ENCODE data around the gene WBP2NL.

DNA sequence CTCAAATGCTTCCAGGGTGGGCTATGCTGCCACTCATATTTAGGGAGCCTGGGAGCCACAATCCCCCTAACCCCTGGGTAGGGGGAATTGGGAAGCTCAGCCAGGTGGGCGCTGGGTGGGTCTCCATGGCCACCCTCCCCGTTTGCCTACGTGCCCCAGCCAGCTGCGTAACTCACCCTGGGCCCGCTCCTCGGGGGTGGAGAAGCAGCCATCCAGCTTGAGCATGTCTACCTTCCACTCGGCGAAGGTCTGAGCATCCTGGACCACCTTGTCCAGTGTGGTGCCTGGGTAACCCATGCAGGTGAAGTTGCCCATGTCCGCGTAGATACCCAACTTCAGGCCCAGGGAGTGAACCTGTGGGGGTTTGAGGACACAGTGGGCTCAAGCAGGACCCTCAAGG is 68.3 kb downstream of the WBP2NL start:
- TF ChIP-seq, protein P1, sequence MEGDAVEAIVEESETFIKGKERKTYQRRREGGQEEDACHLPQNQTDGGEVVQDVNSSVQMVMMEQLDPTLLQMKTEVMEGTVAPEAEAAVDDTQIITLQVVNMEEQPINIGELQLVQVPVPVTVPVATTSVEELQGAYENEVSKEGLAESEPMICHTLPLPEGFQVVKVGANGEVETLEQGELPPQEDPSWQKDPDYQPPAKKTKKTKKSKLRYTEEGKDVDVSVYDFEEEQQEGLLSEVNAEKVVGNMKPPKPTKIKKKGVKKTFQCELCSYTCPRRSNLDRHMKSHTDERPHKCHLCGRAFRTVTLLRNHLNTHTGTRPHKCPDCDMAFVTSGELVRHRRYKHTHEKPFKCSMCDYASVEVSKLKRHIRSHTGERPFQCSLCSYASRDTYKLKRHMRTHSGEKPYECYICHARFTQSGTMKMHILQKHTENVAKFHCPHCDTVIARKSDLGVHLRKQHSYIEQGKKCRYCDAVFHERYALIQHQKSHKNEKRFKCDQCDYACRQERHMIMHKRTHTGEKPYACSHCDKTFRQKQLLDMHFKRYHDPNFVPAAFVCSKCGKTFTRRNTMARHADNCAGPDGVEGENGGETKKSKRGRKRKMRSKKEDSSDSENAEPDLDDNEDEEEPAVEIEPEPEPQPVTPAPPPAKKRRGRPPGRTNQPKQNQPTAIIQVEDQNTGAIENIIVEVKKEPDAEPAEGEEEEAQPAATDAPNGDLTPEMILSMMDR (conservative IDR thresholded peaks at IDR 0.05), result no peak
- no peak for TF ChIP-seq ZFX (IDR thresholded peaks at IDR 0.05)
